ENCODE data around the gene VN1R4.
"Not testable (repeated sequence)": the region's sequence is repeated elsewhere in the genome, so short reads cannot be mapped to it uniquely, and the experiment has no call there.

The VN1R4 gene, protein sequence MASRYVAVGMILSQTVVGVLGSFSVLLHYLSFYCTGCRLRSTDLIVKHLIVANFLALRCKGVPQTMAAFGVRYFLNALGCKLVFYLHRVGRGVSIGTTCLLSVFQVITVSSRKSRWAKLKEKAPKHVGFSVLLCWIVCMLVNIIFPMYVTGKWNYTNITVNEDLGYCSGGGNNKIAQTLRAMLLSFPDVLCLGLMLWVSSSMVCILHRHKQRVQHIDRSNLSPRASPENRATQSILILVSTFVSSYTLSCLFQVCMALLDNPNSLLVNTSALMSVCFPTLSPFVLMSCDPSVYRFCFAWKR

DNA sequence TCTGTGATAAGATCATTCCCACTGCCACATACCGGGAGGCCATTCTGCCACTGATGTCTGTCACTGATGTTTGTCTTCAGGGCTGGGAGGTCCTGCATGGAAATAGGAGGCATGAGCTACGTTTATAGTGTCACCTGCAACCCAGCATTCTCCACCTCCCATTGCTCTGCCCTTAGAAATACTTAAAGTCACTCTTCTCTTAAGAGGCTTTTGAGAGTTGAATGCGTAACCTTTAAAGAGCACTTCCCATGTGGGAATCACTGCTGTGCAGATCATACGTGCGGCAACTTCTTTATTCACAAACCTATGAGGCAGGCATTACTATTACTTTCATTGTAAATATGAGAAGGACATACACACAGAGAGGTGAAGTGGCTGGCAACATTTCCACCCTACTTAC lies at the start of gene VN1R4:
Gene VN1R4, minus strand, starts transcription at position 101 of the 400 bp plus-strand sequence. Its CDS starts 58 bp downstream, at position 43.
- DNase-seq = not testable (repeated sequence)

DNA sequence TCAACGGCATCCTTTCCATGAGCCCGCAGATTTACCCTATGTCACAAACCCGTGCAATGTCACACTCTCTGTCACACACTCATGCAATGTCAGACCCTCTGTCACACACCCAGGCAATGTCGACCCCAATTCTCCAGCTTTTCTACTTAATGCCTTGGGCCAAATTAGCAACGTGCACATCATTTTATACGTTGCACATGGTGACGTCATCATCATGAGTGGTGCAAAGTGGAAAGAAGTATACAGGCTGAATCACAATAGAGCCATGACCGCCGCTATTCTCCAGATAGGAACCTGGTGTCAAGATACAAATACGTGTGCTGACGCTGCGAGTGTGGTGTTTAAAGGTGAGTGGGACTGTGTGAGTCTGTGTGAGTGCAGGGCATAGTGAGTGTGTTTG lies 44.4 kb upstream of the VN1R4 start:
- DNase-seq = no peak

DNA sequence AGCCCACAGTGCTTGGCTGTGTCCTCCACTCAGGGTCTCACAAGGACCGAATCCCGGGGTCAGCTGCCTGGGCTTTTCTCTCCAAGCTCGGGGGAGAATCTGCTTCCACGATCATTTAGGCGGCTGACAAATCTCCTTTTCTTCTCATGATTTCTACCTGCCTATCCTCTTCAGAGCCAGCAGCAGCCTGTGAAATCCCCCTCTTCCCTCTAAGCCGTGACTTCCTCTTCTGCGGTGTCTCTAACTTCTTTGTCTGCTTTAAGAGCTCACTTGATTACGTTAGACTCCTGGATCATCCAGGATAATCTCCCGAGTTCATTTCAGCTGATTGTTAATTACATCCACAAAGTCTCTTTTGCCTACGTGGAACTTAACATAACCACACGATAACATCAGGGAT lies 43.5 kb upstream of the VN1R4 start:
- no peak for DNase-seq

DNA sequence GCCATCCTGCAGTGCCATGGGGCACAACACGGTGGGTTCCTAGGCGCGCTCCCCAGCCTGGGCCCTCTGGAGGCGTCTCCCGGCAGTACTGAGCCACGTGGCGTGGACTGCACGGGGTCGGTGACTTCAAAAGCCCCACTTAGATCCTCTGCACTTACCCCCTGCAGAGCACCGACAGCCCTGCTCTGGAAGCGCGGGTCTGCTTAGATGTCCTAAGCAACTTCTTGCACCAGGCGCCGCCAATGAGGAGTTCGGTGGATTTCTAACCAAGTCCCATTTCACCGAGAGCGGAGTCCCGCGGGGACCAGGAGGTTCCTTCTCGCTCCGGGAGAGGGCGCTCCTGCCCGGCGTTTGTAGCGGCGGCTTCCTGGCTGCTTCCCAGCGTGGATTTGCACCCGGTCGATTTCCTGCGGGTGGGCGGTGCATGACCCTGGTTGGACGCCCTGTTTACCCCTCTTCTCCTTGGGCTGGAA lies 40.9 kb upstream of the VN1R4 start:
- peak in 14 of 58 donors; percentile 0 to 33 (median 6) for DNase-seq

DNA sequence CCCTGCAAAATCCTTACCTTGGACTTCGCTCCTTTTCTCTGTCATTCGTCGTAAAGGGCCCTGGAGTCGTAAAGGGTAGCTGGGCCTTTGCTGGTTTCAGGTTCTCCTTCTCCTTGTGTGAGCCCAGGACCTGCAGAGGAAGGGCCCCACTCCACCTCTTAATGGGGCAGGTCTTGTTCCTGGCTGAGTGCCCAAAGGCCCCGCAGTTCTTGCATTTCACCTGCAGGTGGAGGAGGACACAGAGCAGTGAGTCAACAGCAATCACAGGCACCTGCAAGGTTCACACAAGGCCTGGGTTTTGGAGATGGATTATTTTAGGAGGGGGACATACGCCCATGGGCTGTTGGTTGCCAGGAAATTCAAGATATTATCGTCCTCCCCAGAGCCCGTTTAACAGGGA lies 33.8 kb upstream of the VN1R4 start:
- DNase-seq = not testable (repeated sequence)

DNA sequence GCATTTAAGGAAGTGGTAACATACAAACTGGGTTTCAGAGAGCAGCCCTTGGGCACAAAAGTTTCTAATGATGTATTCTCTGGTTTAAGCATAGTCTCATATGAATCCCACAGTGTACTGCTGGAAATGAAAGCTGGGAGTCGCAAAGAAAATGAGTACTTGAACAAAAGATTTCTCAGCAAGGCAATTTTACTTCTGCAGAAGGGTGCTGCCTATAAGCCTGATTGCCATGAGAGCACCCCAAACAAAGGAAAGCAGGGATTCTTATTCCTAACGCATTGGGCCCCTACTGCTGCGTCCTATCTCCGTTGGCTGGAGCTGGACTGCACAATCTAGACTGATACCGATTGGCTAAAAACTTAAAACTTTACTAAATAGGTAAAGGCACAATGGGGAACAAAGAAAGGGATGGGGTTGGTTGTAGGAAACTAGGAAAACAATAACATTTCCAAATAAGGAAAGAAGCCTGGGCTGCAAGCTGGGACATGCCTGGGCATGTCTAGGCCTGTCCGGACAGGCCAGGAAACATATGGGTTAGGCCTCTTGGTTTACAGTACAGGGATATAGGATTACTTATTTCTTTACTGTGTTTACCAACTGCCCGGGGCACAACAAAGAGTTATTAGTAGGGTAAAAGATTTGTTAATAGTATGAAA lies 27.4 kb upstream of the VN1R4 start:
- DNase-seq = no peak

DNA sequence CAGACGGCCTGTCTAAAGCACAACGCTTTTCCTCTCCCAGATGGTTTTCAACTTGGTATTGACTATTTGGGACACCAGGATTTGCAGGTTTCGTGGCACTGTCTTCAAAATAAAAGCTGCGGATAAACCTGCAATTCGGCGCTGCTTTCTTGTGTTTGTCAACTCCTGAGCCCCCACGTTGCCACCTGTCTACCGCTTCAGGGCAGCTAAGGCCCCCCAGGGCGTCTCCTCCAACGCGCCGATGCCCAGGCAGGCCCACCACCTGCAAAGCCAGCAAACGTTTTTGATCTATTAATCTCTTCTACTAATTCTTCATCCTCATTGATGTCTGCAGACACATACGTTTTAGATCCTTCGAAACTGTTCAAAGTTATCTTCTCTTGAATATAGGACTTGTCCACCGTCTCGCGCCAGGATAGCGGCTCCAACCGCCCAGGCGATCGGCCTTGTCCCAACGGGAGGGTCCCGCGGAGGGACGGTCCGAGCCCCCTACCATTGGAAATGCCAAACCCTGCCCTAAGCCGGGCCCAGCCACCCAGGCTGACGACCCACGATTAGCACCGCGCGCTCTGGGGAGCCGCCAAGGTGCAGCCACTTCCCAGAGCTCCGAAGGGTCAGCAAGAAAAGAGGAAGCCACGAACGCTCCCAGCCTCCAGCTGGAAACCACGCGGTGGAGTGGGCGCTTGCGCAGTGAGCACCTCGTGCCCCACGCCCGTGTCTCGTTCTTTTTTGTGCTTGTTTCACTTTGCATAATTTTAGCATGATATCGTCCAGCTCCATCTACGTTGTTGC lies 23.4 kb upstream of the VN1R4 start:
- DNase-seq = no peak

DNA sequence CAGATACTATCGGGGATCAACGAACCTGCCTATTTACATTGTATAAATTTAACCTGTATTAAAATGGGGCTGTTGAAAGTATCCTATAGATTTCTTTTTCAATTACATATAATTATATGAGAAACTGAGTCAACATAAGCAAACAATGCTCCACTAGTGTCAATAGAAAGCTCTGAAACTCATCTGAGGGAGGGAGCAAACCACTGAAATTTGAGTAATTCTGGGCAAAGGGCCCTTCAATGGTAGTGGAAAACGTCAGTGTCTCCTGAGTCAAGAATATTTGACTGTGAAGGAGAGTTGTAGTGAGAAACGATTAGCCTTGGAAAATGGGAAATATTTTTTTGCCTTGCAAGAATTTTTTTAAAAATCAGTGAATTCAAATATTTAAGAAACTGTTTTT lies 17.6 kb upstream of the VN1R4 start:
- DNase-seq = no peak

DNA sequence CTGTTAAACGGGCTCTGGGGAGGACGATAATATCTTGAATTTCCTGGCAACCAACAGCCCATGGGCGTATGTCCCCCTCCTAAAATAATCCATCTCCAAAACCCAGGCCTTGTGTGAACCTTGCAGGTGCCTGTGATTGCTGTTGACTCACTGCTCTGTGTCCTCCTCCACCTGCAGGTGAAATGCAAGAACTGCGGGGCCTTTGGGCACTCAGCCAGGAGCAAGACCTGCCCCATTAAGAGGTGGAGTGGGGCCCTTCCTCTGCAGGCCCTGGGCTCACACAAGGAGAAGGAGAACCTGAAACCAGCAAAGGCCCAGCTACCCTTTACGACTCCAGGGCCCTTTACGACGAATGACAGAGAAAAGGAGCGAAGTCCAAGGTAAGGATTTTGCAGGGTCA lies 14.4 kb upstream of the VN1R4 start:
- not testable (repeated sequence) for DNase-seq

DNA sequence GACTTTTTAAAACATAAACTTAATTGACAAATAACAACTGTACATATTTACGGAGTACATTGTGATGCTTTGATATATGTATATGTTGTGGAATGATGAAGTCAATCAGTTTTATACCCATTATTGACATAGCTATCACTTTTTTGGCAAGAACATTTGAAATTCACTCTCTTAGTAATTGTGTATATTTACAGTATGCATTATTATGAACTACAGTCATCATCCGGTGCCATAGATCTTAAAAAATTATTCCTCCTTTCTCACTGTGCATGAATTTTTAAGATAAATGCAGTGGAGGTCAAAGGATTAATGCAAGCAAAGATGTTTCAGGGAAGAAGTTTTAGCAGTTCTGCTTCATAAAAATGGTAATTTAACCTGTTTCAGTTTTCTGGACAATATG lies 8.0 kb upstream of the VN1R4 start:
- DNase-seq = no peak

DNA sequence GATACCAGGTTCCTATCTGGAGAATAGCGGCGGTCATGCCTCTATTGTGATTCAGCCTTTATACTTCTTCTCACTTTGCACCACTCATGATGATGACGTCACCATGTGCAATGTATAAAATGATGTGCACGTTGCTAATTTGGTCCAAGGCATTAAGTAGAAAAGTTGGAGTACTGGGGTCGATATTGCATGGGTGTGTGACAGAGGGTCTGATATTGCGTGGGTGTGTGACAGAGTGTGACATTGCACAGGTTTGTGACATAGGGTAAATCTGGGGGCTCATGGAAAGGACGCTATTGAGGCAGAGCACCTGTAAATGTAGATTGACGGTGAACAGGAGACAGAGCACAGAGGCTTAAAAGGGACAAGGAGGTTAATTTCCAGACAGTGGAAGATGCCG lies 4.5 kb upstream of the VN1R4 start:
- no peak for DNase-seq

DNA sequence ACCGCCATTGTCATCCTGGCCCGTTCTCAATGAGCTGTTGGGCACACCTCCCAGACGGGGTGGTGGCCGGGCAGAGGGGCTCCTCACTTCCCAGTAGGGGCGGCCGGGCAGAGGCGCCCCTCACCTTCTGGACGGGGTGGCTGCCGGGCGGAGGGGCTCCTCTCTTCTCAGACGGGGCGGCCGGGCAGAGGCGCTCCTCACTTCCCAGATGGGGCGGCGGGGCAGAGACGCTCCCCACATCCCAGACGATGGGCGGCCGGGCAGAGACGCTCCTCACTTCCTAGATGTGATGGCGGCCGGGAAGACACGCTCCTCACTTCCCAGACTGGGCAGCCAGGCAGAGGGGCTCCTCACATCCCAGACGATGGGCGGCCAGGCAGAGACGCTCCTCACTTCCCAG lies 2.3 kb upstream of the VN1R4 start:
- DNase-seq = not testable (repeated sequence)

DNA sequence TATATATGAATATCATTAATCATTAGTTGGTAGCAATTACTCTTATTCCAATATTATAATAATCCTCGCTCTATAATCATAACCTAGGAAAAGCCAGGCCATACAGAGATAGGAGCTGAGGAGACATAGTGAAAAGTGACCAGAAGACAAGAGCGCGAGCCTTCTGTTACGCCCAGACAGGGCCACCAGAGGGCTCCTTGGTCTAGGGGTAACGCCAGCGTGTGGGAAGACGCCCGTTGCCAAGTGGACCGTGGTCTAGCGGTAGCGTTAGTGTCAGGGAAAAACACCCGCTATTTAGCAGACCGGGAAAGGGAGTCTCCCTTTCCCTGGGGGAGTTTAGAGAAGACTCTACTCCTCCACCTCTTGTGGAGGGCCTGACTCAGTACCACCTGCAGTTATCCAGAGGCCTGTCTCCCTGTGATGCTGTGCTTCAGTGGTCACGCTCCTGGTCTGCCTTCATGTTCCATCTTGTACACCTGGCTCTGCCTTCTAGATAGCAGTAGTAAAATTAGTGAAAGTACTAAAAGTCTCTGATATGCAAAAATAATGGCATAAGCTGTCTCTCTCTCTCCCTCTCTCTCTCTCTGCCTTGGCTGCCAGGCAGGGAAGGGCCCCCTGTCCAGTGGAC lies 9.7 kb downstream of the VN1R4 start, which contains the start of gene VN1R2:
Gene VN1R2, plus strand, starts transcription at position 578 of the 628 bp plus-strand sequence. CDS start 84 bp downstream, outside the sequence.
- DNase-seq = not testable (repeated sequence)

DNA sequence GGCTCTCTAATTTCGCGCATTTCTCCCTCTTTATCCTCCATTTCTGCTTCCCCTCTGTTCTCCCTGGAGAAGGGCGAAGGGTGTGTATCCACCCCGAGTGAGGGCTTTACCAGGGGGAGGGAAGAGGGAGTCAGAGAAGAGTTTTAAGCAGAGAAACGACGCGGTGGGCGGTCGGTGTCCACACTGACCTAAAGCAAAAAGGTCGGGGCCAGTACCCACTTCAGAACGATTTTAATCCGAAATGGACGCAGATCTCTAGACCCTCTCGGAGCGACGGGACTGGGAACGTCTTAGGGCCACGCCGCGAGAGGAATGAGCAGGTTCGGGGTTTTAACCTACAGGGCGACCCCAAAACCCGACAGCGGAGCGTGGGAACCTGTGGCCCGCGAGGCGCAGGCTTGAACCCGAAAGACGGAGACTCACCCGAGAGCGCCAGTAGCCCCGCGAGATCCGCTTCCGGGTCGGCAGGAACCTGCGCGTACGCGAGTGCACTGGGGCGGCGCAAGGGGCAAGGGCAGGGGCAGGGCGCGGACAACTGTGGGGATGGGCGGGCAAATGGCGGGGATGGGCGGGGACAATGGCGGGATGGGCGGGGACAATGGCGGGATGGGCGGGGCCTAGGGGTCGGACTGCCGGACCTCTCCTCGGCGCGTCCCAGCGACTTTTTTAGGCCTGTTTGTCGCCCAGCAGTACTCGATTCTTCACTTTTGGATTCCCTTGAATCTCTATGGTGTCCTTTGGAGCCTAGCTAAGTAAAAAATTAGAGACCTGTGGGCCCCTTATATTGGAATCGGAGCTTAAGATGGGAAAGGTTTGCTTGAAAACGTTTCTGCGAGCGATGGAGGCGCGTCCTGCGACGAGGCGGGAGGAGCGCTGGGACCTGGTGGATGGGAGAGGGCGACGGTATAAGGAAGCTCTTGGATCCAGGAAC lies 12.8 kb downstream of the VN1R4 start, which contains the start of gene ZNF677:
Gene ZNF677, minus strand, starts transcription at position 463 of the 931 bp plus-strand sequence. CDS start 3,323 bp downstream, outside the sequence.
- DNase-seq = peak in 57 of 58 donors; percentile 34 to 95 (median 87)

DNA sequence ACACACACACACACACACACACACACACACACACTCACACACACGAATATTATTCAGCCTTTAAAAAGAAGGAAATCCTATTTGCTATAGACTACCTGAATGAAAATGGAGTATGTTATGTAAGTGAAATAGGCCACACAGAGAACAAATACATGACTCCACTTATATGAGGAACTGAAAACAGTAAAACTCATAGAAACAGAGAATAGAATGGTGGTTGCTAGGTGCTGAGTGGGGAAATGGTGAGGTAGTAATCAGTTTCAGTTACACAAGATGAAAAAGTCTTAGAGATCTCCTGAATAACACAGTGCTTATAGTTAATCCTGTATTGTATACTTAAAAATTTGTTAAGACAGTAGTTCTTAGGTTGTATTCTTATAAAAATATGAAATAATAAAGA lies 21.0 kb downstream of the VN1R4 start:
- DNase-seq = no peak

DNA sequence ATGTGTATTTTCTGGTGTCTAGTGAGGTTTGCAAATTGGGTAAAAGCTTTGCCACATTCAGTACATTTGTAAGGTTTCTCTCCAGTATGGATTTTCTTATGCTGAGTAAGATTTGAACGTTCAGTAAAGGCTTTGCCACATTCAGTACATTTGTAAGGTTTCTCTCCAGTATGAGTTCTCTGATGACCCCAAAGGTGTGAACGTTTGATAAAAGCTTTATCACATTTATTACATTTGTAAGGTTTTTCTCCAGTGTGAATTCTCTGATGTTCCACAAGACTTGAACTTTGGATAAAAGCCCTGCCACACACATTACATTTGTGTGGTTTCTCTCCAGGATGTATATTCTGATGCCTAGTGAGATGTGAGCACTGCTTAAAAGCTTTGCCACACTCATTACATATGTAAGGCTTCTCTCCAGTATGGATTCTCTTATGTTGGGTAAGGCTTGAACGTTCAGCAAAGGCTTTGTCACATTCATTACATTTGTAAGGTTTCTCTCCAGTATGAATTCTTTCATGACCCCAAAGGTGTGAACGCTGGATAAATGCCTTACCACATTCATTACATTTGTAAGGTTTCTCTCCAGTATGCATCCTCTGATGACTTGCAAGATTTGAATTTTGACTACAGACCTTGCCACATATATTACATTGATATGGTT lies 30.3 kb downstream of the VN1R4 start:
- DNase-seq = no peak

DNA sequence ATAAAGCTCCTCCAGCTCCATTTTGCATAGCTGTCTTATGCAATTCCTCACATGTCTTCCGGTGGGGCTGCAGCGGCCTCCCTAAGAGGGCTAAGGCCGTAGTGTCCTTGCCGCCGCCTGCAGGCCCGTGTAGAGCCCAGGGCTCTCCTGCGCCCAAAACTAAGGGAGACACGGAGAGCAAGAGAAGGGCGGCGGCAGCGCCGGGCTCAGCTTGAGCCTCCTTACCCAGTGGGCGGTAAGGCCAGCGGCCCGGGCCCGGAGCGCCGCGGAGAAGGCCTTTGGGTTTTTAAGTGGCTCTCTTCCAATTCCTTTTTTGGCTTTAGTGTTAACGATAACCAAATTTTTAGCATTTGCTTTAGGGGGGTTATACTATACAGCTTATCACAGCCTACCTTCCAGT lies 42.9 kb downstream of the VN1R4 start:
- DNase-seq = no peak

DNA sequence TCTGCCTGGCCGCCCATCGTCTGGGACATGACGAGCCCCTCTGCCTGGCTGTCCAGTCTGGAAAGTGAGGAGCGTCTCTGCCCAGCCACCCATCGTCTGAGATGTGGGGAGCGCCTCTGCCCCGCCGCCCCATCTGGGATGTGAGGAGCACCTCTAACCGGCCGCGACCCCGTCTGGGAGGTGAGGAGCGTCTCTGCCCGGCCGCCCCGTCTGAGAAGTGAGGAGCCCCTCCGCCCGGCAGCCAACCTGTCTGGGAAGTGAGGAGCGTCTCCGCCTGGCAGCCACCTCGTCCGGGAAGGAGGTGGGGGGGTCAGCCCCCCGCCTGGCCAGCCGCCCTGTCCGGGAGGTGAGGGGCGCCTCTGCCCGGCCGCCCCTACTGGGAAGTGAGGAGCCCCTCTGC lies 44.8 kb downstream of the VN1R4 start:
- not testable (repeated sequence) for DNase-seq

Data from anterior cingulate cortex (tissue), 58 donors.